Lower leg skin (tissue), 3 donors: ENCODE results near the gene NDUFS3.

Experiments used
- CTCF ChIP-seq, 3 donors: fragments of 450-650 bp; IDR thresholded peaks; one replicate each; pipeline ENCODE4 v1.5.1; 2016; ENCODE audit warnings: antibody characterized with exemption in 3 of 3, mild to moderate bottlenecking in 3 of 3, moderate library complexity in 2 of 3
- POLR2A ChIP-seq, 2 donors: fragments of 450-650 bp; IDR thresholded peaks; one replicate each; pipeline ENCODE4 v1.6.1; 2016 to 2017; ENCODE audit warnings: antibody characterized with exemption in 2 of 2, mild to moderate bottlenecking in 1 of 2, moderate library complexity in 1 of 2

GRCh38 chr11:47615249-47615648 is 36.4 kb downstream of the NDUFS3 start:
- no peak for TF ChIP-seq POLR2A (IDR thresholded peaks at IDR 0.05)
- no peak for TF ChIP-seq CTCF (IDR thresholded peaks at IDR 0.05)
